Measurements from ENCODE around the gene KRT33A.
"Not testable (repeated sequence)": the region's sequence is repeated elsewhere in the genome, so short reads cannot be mapped to it uniquely, and the experiment has no call there.

The KRT33A gene

GRCh38 chr17:41354536-41354935, 3.9 kb upstream of the KRT33A start:
- Histone ChIP-seq H3K36me3 (ENCODE audit: control insufficient read depth, insufficient read depth, low read length) (no peaks in the 10 kb centered on the region), H3K4me3 (replicated peaks; ENCODE audit: low read depth, low read length) (no peak overlapping the region), H3K27me3 (replicated peaks; ENCODE audit: control insufficient read depth, insufficient read depth, low read length) (no peaks in the 10 kb centered on the region; the same call in 1 of the 2 replicates)
- no peak for DNase-seq (ENCODE audit: extremely low read depth, insufficient read length)
- no peak for TF ChIP-seq CTCF (IDR thresholded peaks at IDR 0.05; ENCODE audit: insufficient read depth, low read length, poor library complexity, severe bottlenecking)

- H3K27me3 ChIP-seq (replicated peaks; ENCODE audit: control insufficient read depth, insufficient read depth, low read length): no peaks in the 10 kb centered on the region
- TF ChIP-seq CTCF (IDR thresholded peaks at IDR 0.05; ENCODE audit: insufficient read depth, low read length, poor library complexity, severe bottlenecking): no peak
- H3K4me3 ChIP-seq (replicated peaks; ENCODE audit: low read depth, low read length): no peak overlapping the region
- no peaks in the 10 kb centered on the region for H3K36me3 ChIP-seq (ENCODE audit: control insufficient read depth, insufficient read depth, low read length)
- DNase-seq (ENCODE audit: extremely low read depth, insufficient read length): no peak
Measured at GRCh38 chr17:41352597-41353366, 2.2 kb upstream of the KRT33A start.

- H3K27me3 ChIP-seq (replicated peaks; ENCODE audit: control insufficient read depth, insufficient read depth, low read length): no peaks in the 10 kb centered on the region
- no peak for TF ChIP-seq CTCF (IDR thresholded peaks at IDR 0.05; ENCODE audit: insufficient read depth, low read length, poor library complexity, severe bottlenecking)
- no peak overlapping the region for H3K4me3 ChIP-seq (replicated peaks; ENCODE audit: low read depth, low read length)
- DNase-seq (ENCODE audit: extremely low read depth, insufficient read length): no peak
- H3K36me3 ChIP-seq (ENCODE audit: control insufficient read depth, insufficient read depth, low read length): no peaks in the 10 kb centered on the region
Measured at GRCh38 chr17:41351177-41351576, 549 bp upstream of the KRT33A start.

- no peaks in the 10 kb centered on the region for H3K36me3 ChIP-seq (ENCODE audit: control insufficient read depth, insufficient read depth, low read length)
- DNase-seq (ENCODE audit: extremely low read depth, insufficient read length): no peak
- H3K27me3 ChIP-seq (replicated peaks; ENCODE audit: control insufficient read depth, insufficient read depth, low read length): peaks cover 2% of the 10 kb centered on the region; the same call in 1 of the 2 replicates
- H3K4me3 ChIP-seq (replicated peaks; ENCODE audit: low read depth, low read length): no peak overlapping the region
- no peak for TF ChIP-seq CTCF (IDR thresholded peaks at IDR 0.05; ENCODE audit: insufficient read depth, low read length, poor library complexity, severe bottlenecking)
Measured at GRCh38 chr17:41347869-41348760, 2.5 kb downstream of the KRT33A start.

GRCh38 chr17:41346421-41346820, 4.2 kb downstream of the KRT33A start:
- H3K27me3 ChIP-seq (replicated peaks; ENCODE audit: control insufficient read depth, insufficient read depth, low read length); H3K4me3 ChIP-seq (replicated peaks; ENCODE audit: low read depth, low read length): not testable (repeated sequence)

GRCh38 chr17:41345992-41346391, 4.6 kb downstream of the KRT33A start:
- Histone ChIP-seq H3K27me3 (replicated peaks; ENCODE audit: control insufficient read depth, insufficient read depth, low read length) (peaks cover 2% of the 10 kb centered on the region; the same call in 1 of the 2 replicates), H3K36me3 (ENCODE audit: control insufficient read depth, insufficient read depth, low read length) (no peaks in the 10 kb centered on the region), H3K4me3 (replicated peaks; ENCODE audit: low read depth, low read length) (no peak overlapping the region)
- no peak for DNase-seq (ENCODE audit: extremely low read depth, insufficient read length)
- no peak for TF ChIP-seq CTCF (IDR thresholded peaks at IDR 0.05; ENCODE audit: insufficient read depth, low read length, poor library complexity, severe bottlenecking)

More at GRCh38 chr17:41346421-41346820, 4.2 kb downstream of the KRT33A start:
- not testable (repeated sequence) for H3K36me3 ChIP-seq (ENCODE audit: control insufficient read depth, insufficient read depth, low read length); DNase-seq (ENCODE audit: extremely low read depth, insufficient read length)

Measured in GM06990 (cell line).